ENCODE results near the gene MBD3.
"Not testable (repeated sequence)": the region's sequence is repeated elsewhere in the genome, so short reads cannot be mapped to it uniquely, and the experiment has no call there.

Gene MBD3

GRCh38 chr19:1592755-1593500, at the start of gene MBD3:
Gene MBD3 (minus strand): TSS chr19:1592865. CDS start chr19:1592631, 234 bp downstream.
- peak; percentile 92 for DNase-seq

- DNase-seq: not testable (repeated sequence)
These were observed 48.3 kb upstream of the MBD3 start for GRCh38 chr19:1640893-1641448.

GRCh38 chr19:1636325-1637236, 43.9 kb upstream of the MBD3 start:
- DNase-seq: no peak

- DNase-seq: no peak
These were observed 42.2 kb upstream of the MBD3 start for GRCh38 chr19:1634938-1635243.

GRCh38 chr19:1634242-1634937, 41.7 kb upstream of the MBD3 start:
- DNase-seq: peak; percentile 27

GRCh38 chr19:1633269-1633826, 40.7 kb upstream of the MBD3 start:
- no peak for DNase-seq

- peak; percentile 94 for DNase-seq
These were observed 40.0 kb upstream of the MBD3 start for GRCh38 chr19:1632462-1633268.

GRCh38 chr19:1631557-1632100, 39.0 kb upstream of the MBD3 start:
- no peak for DNase-seq

GRCh38 chr19:1630811-1631210, 38.1 kb upstream of the MBD3 start:
- no peak for DNase-seq

- DNase-seq: no peak
These were observed 37.3 kb upstream of the MBD3 start for GRCh38 chr19:1630012-1630411.

- DNase-seq: no peak
These were observed 36.7 kb upstream of the MBD3 start for GRCh38 chr19:1629256-1629808.

- no peak for DNase-seq
These were observed 34.5 kb upstream of the MBD3 start for GRCh38 chr19:1627194-1627593.

GRCh38 chr19:1626417-1627010, 33.8 kb upstream of the MBD3 start:
- no peak for DNase-seq

GRCh38 chr19:1624458-1624857, 31.8 kb upstream of the MBD3 start:
- DNase-seq: peak; percentile 73

GRCh38 chr19:1622541-1622940, 29.9 kb upstream of the MBD3 start:
- DNase-seq: no peak

- no peak for DNase-seq
These were observed 29.3 kb upstream of the MBD3 start for GRCh38 chr19:1622007-1622406.

- DNase-seq: no peak
These were observed 28.9 kb upstream of the MBD3 start for GRCh38 chr19:1621574-1621973.

GRCh38 chr19:1621021-1621420, 28.4 kb upstream of the MBD3 start:
- DNase-seq: no peak

GRCh38 chr19:1620502-1620901, 27.8 kb upstream of the MBD3 start:
- DNase-seq: no peak

GRCh38 chr19:1619703-1620102, 27.0 kb upstream of the MBD3 start:
- DNase-seq: no peak

- no peak for DNase-seq
These were observed 26.4 kb upstream of the MBD3 start for GRCh38 chr19:1619094-1619439.

Data from hematopoietic multipotent progenitor cell treated with erythropoietin and hydrocortisone succinate and interleukin-3 and kit ligand, for 8 days (in vitro differentiated cells).